Endodermal cell (in vitro differentiated cells): Measurements from ENCODE around the gene WDFY2. TPM values are rescaled to one million over a fixed set of nuclear protein-coding genes. Genes with fewer than 3 reads are reported as not detected.
A peak's percentile ranks its signal among the peaks of the same experiment; 100 is the strongest.

ENCODE experiments used
- DNase-seq: peaks from one replicate; pipeline ENCODE4 v3.0.0-alpha.2; 2017
- H3K27ac ChIP-seq: 2 replicates; pipeline ENCODE4 v1.5.1; 2013; ENCODE audit warnings: mild to moderate bottlenecking, low read depth, low read length, moderate library complexity
- H3K27me3 ChIP-seq: 2 replicates; pipeline ENCODE4 v1.6.1; 2013; ENCODE audit warnings: mild to moderate bottlenecking, low read length, moderate library complexity; ENCODE audit not compliant: insufficient read depth, control insufficient read depth, poor library complexity, severe bottlenecking
- H3K36me3 ChIP-seq: 2 replicates; pipeline ENCODE4 v1.7.0; 2013; ENCODE audit warnings: mild to moderate bottlenecking, low read length, moderate library complexity; ENCODE audit not compliant: control insufficient read depth, insufficient read depth
- H3K4me1 ChIP-seq: one replicate; pipeline ENCODE4 v1.7.0; 2013; ENCODE audit warnings: low read length; ENCODE audit not compliant: control insufficient read depth, insufficient read depth
- H3K4me3 ChIP-seq: 2 replicates; pipeline ENCODE4 v1.5.1; 2013; ENCODE audit warnings: mild to moderate bottlenecking, low read length, moderate library complexity
- H3K9ac ChIP-seq: 2 replicates; pipeline ENCODE4 v1.6.1; 2013; ENCODE audit warnings: mild to moderate bottlenecking, low read length, moderate library complexity; ENCODE audit not compliant: poor library complexity, severe bottlenecking; ENCODE audit errors: extremely low read depth
- H3K9me3 ChIP-seq: 2 replicates; pipeline ENCODE4 v1.6.1; 2013; ENCODE audit warnings: mild to moderate bottlenecking, low read length, moderate library complexity; ENCODE audit not compliant: control insufficient read depth
- H3K27ac Mint-ChIP-seq: 2 replicates; pipeline ENCODE4 v1.8.0; 2020; ENCODE audit warnings: mixed read lengths
- H3K27me3 Mint-ChIP-seq: 2 replicates; pipeline ENCODE4 v1.8.0; 2021; ENCODE audit warnings: mild to moderate bottlenecking, mixed read lengths; ENCODE audit not compliant: insufficient read depth
- H3K36me3 Mint-ChIP-seq: 2 replicates; pipeline ENCODE4 v1.8.0; 2020; ENCODE audit warnings: low read depth, mixed read lengths
- H3K4me1 Mint-ChIP-seq: 2 replicates; pipeline ENCODE4 v1.8.0; 2020; ENCODE audit warnings: mixed read lengths
- H3K4me3 Mint-ChIP-seq: 2 replicates; pipeline ENCODE4 v1.8.0; 2020; ENCODE audit warnings: mild to moderate bottlenecking, moderate library complexity, mixed read lengths
- H3K9me3 Mint-ChIP-seq: 2 replicates; pipeline ENCODE4 v1.8.0; 2020; ENCODE audit warnings: mild to moderate bottlenecking, mixed read lengths
- CTCF ChIP-seq: fragments of 200-600 bp; sonication (generic); conservative IDR thresholded peaks from 2 replicates; pipeline ENCODE4 v1.5.0; 2021; ENCODE audit warnings: antibody characterized with exemption, mild to moderate bottlenecking
- WGBS, 2 experiments: methylation state at CpG; one replicate each; pipeline versions ENCODE4 v1.1.5 to v1.1.7; 2013; ENCODE audit warnings: missing lambda C conversion rate in 2 of 2, mixed read lengths in 1 of 2; ENCODE audit not compliant: insufficient coverage in 1 of 2, insufficient read length in 1 of 2; 5-methylcytosine and 5-hydroxymethylcytosine counted together
- total RNA-seq, 2 donors: library from RNA; stranded (reverse); fragmentation: NEBNext Ultra II Directional in 1 of 2; extraction: Animal tissue kit (Norgen Biotek cat#: 25700) in 1 of 2; gene quantifications; 2 replicates in 1 of 2; 3 replicates in 1 of 2; pipeline ENCODE4 v1.2.1, GENCODE V29; 2021

Gene WDFY2
- total RNA-seq, 2 donors from 2014 or later: 20.6 to 28.0 TPM

- Histone ChIP-seq H3K27me3 (no peaks in the 10 kb centered on the region), H3K4me1 (peaks cover 6% of the 10 kb centered on the region), H3K9me3 (no peaks in the 10 kb centered on the region), H3K9ac (no peak overlapping the region), H3K27ac (no peak overlapping the region), H3K36me3 (no peaks in the 10 kb centered on the region), H3K4me3 (no peak overlapping the region)
- no peak overlapping the region for H3K27ac Mint-ChIP-seq
- H3K4me1 Mint-ChIP-seq: peaks cover 17% of the 10 kb centered on the region
- no peaks in the 10 kb centered on the region for H3K9me3 Mint-ChIP-seq
- no peak overlapping the region for H3K4me3 Mint-ChIP-seq
- no peaks in the 10 kb centered on the region for H3K27me3 Mint-ChIP-seq
- DNase-seq: no peak
- peaks cover 2% of the 10 kb centered on the region for H3K36me3 Mint-ChIP-seq
- peak; percentile 53 for TF ChIP-seq CTCF
Measured at GRCh38 chr13:51599444-51600176, 15.3 kb downstream of the WDFY2 start.

- Mint-ChIP-seq H3K27ac (no peak overlapping the region), H3K9me3 (no peaks in the 10 kb centered on the region), H3K4me3 (no peak overlapping the region), H3K27me3 (no peaks in the 10 kb centered on the region), H3K4me1 (peaks cover 8% of the 10 kb centered on the region), H3K36me3 (peaks cover 2% of the 10 kb centered on the region)
- no peaks in the 10 kb centered on the region for H3K36me3 ChIP-seq
- H3K27me3 ChIP-seq: no peaks in the 10 kb centered on the region
- H3K27ac ChIP-seq: no peak overlapping the region
- DNase-seq: no peak
- no peaks in the 10 kb centered on the region for H3K9me3 ChIP-seq
- TF ChIP-seq CTCF: no peak
- H3K4me1 ChIP-seq: peaks cover 6% of the 10 kb centered on the region
- no peak overlapping the region for H3K4me3 ChIP-seq
- H3K9ac ChIP-seq: no peak overlapping the region
- 80 to 98% methylated on average over 2 to 3 of the region's 3 CpGs for WGBS, 2 experiments
Measured at GRCh38 chr13:51600703-51601102, 16.4 kb downstream of the WDFY2 start.

GRCh38 chr13:51601601-51602565 lies 17.6 kb downstream of the WDFY2 start:
- Histone ChIP-seq H3K27me3 (no peaks in the 10 kb centered on the region), H3K9ac (no peak overlapping the region), H3K4me3 (no peak overlapping the region), H3K36me3 (no peaks in the 10 kb centered on the region), H3K4me1 (no peaks in the 10 kb centered on the region), H3K27ac (peak overlapping the region; percentile 20), H3K9me3 (no peaks in the 10 kb centered on the region)
- Mint-ChIP-seq H3K4me3 (no peak overlapping the region), H3K9me3 (no peaks in the 10 kb centered on the region), H3K36me3 (peaks cover 2% of the 10 kb centered on the region), H3K27ac (no peak overlapping the region), H3K27me3 (no peaks in the 10 kb centered on the region), H3K4me1 (no peaks in the 10 kb centered on the region)
- TF ChIP-seq CTCF: no peak
- no peak for DNase-seq
- WGBS, 2 experiments: 90 to 97% methylated on average over 8 of the region's 8 CpGs
